MM.1S (cell line): ENCODE measurements around the gene CADM2.

Source experiments
- DNase-seq: peaks from one replicate; pipeline ENCODE4 v3.0.0-alpha.2; 2015
- H2AFZ ChIP-seq: fragments of 300-600 bp; sonication (generic); 2 replicates; pipeline ENCODE4 v1.6.0; 2016; ENCODE audit warnings: antibody characterized with exemption, low read length
- H3F3A ChIP-seq: fragments of 300-600 bp; sonication (generic); 2 replicates; pipeline ENCODE4 v1.6.1; 2016; ENCODE audit warnings: mild to moderate bottlenecking, antibody characterized with exemption, low read length, moderate library complexity, mixed read lengths; ENCODE audit not compliant: insufficient read depth
- H3K27ac ChIP-seq: fragments of 300-600 bp; sonication (generic); 2 replicates; pipeline ENCODE4 v1.5.1; 2016; ENCODE audit warnings: mild to moderate bottlenecking, low read length
- H3K27me3 ChIP-seq: fragments of 300-600 bp; sonication (generic); replicated peaks from 2 replicates; pipeline ENCODE4 v1.6.0; 2016; ENCODE audit warnings: low read length; ENCODE audit not compliant: insufficient read depth
- H3K36me3 ChIP-seq: fragments of 300-600 bp; sonication (generic); replicated peaks from 2 replicates; pipeline ENCODE4 v1.6.1; 2016; ENCODE audit warnings: mild to moderate bottlenecking, low read length, mixed read lengths; ENCODE audit not compliant: insufficient read depth
- H3K4me1 ChIP-seq: fragments of 300-600 bp; sonication (generic); 2 replicates; pipeline ENCODE4 v1.6.1; 2016; ENCODE audit warnings: low read length, mixed read lengths
- H3K4me2 ChIP-seq: fragments of 300-600 bp; sonication (generic); 2 replicates; pipeline ENCODE4 v1.6.0; 2016; ENCODE audit warnings: low read depth, low read length
- H3K4me3 ChIP-seq: fragments of 300-600 bp; sonication (generic); 2 replicates; pipeline ENCODE4 v1.5.1; 2016; ENCODE audit warnings: low read length, mixed read lengths
- H3K79me2 ChIP-seq: fragments of 300-600 bp; sonication (generic); 2 replicates; pipeline ENCODE4 v1.6.1; 2016; ENCODE audit warnings: mixed run types, low read length, mixed read lengths
- H3K9ac ChIP-seq: fragments of 300-600 bp; sonication (generic); 2 replicates; pipeline ENCODE4 v1.6.1; 2016; ENCODE audit warnings: low read length, mixed read lengths
- H3K9me2 ChIP-seq: fragments of 300-600 bp; sonication (generic); replicated peaks from 2 replicates; pipeline ENCODE4 v1.6.1; 2016; ENCODE audit warnings: mild to moderate bottlenecking, low read length, mixed read lengths; ENCODE audit not compliant: insufficient read depth
- H3K9me3 ChIP-seq: fragments of 300-600 bp; sonication (generic); replicated peaks from 2 replicates; pipeline ENCODE4 v1.6.1; 2016; ENCODE audit warnings: mild to moderate bottlenecking, low read length, mixed read lengths; ENCODE audit not compliant: insufficient read depth
- H4K20me1 ChIP-seq: fragments of 300-600 bp; sonication (generic); 2 replicates; pipeline ENCODE4 v1.6.1; 2016; ENCODE audit warnings: mild to moderate bottlenecking, low read length, moderate library complexity, mixed read lengths; ENCODE audit not compliant: insufficient read depth
- EZH2 ChIP-seq: fragments of 300-600 bp; sonication (generic); optimal IDR thresholded peaks from 2 replicates; pipeline ENCODE3; 2017; ENCODE audit warnings: low read depth, mild to moderate bottlenecking, antibody characterized with exemption, low read length, mixed read lengths
- EZH2phosphoT487 ChIP-seq: fragments of 300-600 bp; sonication (generic); IDR thresholded peaks from 2 replicates; pipeline ENCODE4 v1.6.1; 2018; ENCODE audit warnings: antibody characterized with exemption, low read length
- TF ChIP-seq, protein P1 (sequence below): fragments of 300-600 bp; sonication (generic); IDR thresholded peaks from 2 replicates; pipeline ENCODE4 v1.5.1; 2016; ENCODE audit warnings: antibody characterized with exemption, low read length, mixed read lengths

CADM2 gene

DNA sequence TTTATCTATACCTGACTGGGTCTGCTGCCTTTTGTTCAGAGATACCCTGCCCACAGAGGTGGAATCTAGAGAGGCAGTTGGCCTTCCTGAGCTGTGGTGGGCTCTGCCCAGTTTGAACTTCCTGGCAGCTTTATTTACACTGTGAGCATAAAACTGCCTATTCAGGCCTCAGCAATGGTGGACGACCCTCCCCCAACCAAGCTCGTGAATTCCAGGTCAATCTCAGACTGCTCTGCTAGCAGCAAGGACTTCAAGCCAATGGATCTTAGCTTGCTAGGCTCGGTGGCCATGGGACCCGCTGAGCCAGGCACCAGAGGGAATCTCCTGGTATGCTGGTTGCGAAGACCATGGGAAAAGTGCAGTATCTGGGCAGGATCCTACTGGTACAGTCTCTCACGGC, 270.2 kb downstream of the CADM2 start:
- Histone ChIP-seq H3K4me3 (no peak overlapping the region), H3K9me3 (no peaks in the 10 kb centered on the region), H2AFZ (no peak overlapping the region), H3K9me2 (no peaks in the 10 kb centered on the region), H3K4me1 (no peaks in the 10 kb centered on the region), H3K4me2 (no peak overlapping the region), H3K27me3 (no peaks in the 10 kb centered on the region), H3K79me2 (no peaks in the 10 kb centered on the region), H3F3A (no peaks in the 10 kb centered on the region), H3K36me3 (no peaks in the 10 kb centered on the region), H3K27ac (no peak overlapping the region), H4K20me1 (no peaks in the 10 kb centered on the region), H3K9ac (no peak overlapping the region)
- no peak for DNase-seq
- TF ChIP-seq EZH2 (no peak), EZH2phosphoT487 (no peak)
- TF ChIP-seq, protein P1, sequence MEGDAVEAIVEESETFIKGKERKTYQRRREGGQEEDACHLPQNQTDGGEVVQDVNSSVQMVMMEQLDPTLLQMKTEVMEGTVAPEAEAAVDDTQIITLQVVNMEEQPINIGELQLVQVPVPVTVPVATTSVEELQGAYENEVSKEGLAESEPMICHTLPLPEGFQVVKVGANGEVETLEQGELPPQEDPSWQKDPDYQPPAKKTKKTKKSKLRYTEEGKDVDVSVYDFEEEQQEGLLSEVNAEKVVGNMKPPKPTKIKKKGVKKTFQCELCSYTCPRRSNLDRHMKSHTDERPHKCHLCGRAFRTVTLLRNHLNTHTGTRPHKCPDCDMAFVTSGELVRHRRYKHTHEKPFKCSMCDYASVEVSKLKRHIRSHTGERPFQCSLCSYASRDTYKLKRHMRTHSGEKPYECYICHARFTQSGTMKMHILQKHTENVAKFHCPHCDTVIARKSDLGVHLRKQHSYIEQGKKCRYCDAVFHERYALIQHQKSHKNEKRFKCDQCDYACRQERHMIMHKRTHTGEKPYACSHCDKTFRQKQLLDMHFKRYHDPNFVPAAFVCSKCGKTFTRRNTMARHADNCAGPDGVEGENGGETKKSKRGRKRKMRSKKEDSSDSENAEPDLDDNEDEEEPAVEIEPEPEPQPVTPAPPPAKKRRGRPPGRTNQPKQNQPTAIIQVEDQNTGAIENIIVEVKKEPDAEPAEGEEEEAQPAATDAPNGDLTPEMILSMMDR, result no peak

DNA sequence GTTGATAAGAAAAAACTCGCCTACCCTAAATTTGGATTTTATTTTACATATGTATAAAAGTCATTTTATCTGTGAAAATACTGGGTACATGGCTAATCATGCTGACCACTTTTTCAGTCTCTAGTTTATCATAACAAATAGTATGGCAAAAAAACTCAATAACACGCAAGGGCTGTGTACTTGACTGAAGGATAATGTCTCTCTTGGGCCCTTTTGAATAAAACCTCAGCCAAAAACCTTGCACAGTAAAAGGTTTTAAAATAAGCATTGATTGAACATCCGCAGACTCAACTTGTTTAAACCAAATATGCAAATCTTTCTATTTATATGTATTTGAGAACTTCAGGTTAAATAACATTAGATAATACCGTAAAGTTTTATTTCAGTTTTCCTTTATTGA, 285.3 kb downstream of the CADM2 start:
- Histone ChIP-seq H3K9ac (no peak overlapping the region), H3K9me3 (no peaks in the 10 kb centered on the region), H3K4me1 (no peaks in the 10 kb centered on the region), H3K9me2 (no peaks in the 10 kb centered on the region), H3F3A (no peaks in the 10 kb centered on the region), H3K36me3 (no peaks in the 10 kb centered on the region), H3K4me2 (no peak overlapping the region), H4K20me1 (no peaks in the 10 kb centered on the region), H3K4me3 (no peak overlapping the region), H2AFZ (no peak overlapping the region), H3K27me3 (no peaks in the 10 kb centered on the region), H3K79me2 (no peaks in the 10 kb centered on the region), H3K27ac (no peak overlapping the region)
- DNase-seq, result no peak
- TF ChIP-seq EZH2 (no peak), EZH2phosphoT487 (no peak)
- TF ChIP-seq, protein P1, result no peak

DNA sequence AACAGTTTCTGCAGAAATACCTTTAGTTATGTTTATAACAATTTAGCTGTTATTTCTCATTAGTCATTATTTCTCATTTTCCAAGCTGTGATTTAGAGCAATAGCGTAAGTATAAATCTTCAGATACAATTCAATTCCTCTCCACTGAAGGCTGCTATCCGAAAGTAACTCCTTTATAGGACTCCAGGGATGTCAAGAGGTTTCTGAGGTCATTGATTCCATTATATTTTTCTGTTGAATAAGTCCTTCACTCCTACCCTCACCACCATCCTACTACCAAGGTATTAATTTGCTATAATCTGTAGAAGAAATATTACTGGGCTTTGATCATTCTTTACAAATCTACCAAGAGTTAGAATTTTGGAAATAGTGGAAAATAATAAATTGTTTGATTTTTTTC, 285.7 kb downstream of the CADM2 start:
- Histone ChIP-seq H4K20me1 (no peaks in the 10 kb centered on the region), H3K9me2 (no peaks in the 10 kb centered on the region), H3K27ac (no peak overlapping the region), H3K4me1 (no peaks in the 10 kb centered on the region), H3K9me3 (no peaks in the 10 kb centered on the region), H3K79me2 (no peaks in the 10 kb centered on the region), H3K27me3 (no peaks in the 10 kb centered on the region), H3K4me3 (no peak overlapping the region), H2AFZ (no peak overlapping the region), H3K36me3 (no peaks in the 10 kb centered on the region), H3K9ac (no peak overlapping the region), H3F3A (no peaks in the 10 kb centered on the region), H3K4me2 (no peak overlapping the region)
- TF ChIP-seq EZH2phosphoT487, result no peak
- TF ChIP-seq, protein P1, result no peak
- no peak for DNase-seq

DNA sequence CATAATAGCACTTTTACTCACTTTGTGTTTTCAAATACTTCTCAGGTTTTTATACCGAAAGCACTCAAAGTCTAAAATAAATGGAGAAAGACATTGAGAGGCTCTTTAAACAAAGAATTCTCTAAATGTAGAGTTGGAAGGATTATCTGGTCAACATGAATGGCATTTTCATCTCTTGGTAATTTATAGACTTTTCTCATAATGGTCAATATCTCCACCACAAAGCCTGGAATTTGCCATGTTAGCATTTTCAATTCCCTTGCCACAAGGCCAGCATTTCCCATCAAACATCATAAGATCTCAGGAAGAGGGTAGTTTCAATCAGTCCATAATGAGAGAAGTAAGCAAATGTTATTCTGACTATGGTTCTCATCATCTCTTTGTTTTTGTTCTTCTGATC, 293.0 kb downstream of the CADM2 start:
- H3K9me3 ChIP-seq, result no peaks in the 10 kb centered on the region
- H3K36me3 ChIP-seq, result no peaks in the 10 kb centered on the region
- H3K27ac ChIP-seq, result no peak overlapping the region
- DNase-seq, result peak; percentile 44
- H4K20me1 ChIP-seq, result no peaks in the 10 kb centered on the region
- no peaks in the 10 kb centered on the region for H3K27me3 ChIP-seq
- peaks cover 19% of the 10 kb centered on the region for H3K4me1 ChIP-seq
- TF ChIP-seq EZH2phosphoT487 (no peak), EZH2 (no peak)
- TF ChIP-seq, protein P1, result no peak
- H3F3A ChIP-seq, result peaks cover 4% of the 10 kb centered on the region; the same call in 1 of the 2 replicates
- H3K9me2 ChIP-seq, result no peaks in the 10 kb centered on the region
- H3K4me2 ChIP-seq, result peak overlapping the region; percentile 15; the same call in 1 of the 2 replicates
- H3K79me2 ChIP-seq, result no peaks in the 10 kb centered on the region
- no peak overlapping the region for H3K4me3 ChIP-seq
- H3K9ac ChIP-seq, result no peak overlapping the region
- H2AFZ ChIP-seq, result no peak overlapping the region
